Parathyroid adenoma (tissue), 2 donors: ENCODE results near the gene TNFRSF14.

Experiments used
- H2AFZ ChIP-seq: fragments of 300-600 bp; sonication (generic); one replicate; pipeline ENCODE4 v1.7.0; 2017; ENCODE audit warnings: antibody characterized with exemption, mild to moderate bottlenecking
- H3K27ac ChIP-seq: fragments of 300-600 bp; sonication (generic); one replicate; pipeline ENCODE4 v1.7.0; 2017
- H3K27me3 ChIP-seq: fragments of 300-600 bp; sonication (generic); one replicate; pipeline ENCODE4 v1.7.0; 2017; ENCODE audit warnings: low read length; ENCODE audit not compliant: control insufficient read depth, insufficient read depth
- H3K36me3 ChIP-seq: fragments of 300-600 bp; sonication (generic); one replicate; pipeline ENCODE4 v1.7.0; 2017; ENCODE audit warnings: low read length; ENCODE audit not compliant: control insufficient read depth, insufficient read depth
- H3K4me1 ChIP-seq: fragments of 300-600 bp; sonication (generic); one replicate; pipeline ENCODE4 v1.7.0; 2017; ENCODE audit warnings: control low read depth
- H3K4me2 ChIP-seq: fragments of 300-600 bp; sonication (generic); one replicate; pipeline ENCODE4 v1.7.0; 2017; ENCODE audit warnings: low read length
- H3K4me3 ChIP-seq: fragments of 300-600 bp; sonication (generic); one replicate; pipeline ENCODE4 v1.7.0; 2017; ENCODE audit warnings: low read depth, low read length
- H3K79me2 ChIP-seq: fragments of 300-600 bp; sonication (generic); one replicate; pipeline ENCODE4 v1.7.0; 2017; ENCODE audit warnings: control low read depth
- H3K9ac ChIP-seq: fragments of 300-600 bp; sonication (generic); one replicate; pipeline ENCODE4 v1.7.0; 2017; ENCODE audit warnings: mild to moderate bottlenecking
- H3K9me3 ChIP-seq: fragments of 300-600 bp; sonication (generic); one replicate; pipeline ENCODE4 v1.7.0; 2017; ENCODE audit warnings: low read length; ENCODE audit not compliant: control insufficient read depth
- TF ChIP-seq, protein P1 (sequence below): fragments of 300-600 bp; sonication (generic); IDR thresholded peaks from one replicate; pipeline ENCODE4 v1.7.0; 2017; ENCODE audit warnings: antibody characterized with exemption, mild to moderate bottlenecking
- donor health status: primary hyperparathyroidism.

The TNFRSF14 gene

DNA sequence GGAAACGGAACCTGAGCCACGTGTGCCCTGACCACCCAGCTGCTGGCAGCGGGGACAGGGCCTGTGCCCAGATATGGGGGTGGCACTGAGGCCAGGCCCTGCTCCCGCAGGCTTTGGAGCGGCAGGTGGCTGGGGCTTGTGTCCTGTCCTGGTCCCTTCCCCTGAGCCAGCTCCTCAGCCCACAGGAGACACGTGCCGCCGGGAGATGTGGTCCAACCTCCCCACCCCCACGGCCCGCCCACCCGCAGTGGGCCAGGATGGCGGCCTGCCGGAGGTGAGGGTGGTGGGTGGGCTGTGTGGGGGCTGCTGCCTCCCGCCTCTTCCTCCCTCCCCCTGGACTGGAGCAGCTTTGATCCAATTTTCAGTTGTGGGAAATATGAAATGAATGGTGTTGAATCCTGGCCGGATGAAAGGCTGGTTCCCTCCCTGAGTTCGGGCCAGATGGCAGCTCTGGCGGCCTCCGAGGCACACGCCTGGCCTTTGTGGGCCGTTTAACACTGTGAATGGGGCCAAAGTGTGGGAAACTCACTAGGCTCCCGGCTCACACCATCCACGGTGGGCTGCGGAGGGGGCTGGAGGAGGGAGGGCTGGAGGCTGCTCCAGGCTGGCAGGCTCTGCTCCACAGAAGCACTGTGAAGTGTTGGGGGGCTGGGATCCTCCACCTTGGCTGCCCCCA is 23.5 kb upstream of the TNFRSF14 start:
- H3K79me2 ChIP-seq, result no peaks in the 10 kb centered on the region
- TF ChIP-seq, protein P1, sequence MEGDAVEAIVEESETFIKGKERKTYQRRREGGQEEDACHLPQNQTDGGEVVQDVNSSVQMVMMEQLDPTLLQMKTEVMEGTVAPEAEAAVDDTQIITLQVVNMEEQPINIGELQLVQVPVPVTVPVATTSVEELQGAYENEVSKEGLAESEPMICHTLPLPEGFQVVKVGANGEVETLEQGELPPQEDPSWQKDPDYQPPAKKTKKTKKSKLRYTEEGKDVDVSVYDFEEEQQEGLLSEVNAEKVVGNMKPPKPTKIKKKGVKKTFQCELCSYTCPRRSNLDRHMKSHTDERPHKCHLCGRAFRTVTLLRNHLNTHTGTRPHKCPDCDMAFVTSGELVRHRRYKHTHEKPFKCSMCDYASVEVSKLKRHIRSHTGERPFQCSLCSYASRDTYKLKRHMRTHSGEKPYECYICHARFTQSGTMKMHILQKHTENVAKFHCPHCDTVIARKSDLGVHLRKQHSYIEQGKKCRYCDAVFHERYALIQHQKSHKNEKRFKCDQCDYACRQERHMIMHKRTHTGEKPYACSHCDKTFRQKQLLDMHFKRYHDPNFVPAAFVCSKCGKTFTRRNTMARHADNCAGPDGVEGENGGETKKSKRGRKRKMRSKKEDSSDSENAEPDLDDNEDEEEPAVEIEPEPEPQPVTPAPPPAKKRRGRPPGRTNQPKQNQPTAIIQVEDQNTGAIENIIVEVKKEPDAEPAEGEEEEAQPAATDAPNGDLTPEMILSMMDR, result no peak
- no peaks in the 10 kb centered on the region for H3K36me3 ChIP-seq
- no peaks in the 10 kb centered on the region for H3K27me3 ChIP-seq
- H3K9me3 ChIP-seq, result no peaks in the 10 kb centered on the region
- no peak overlapping the region for H2AFZ ChIP-seq
- H3K4me2 ChIP-seq, result no peak overlapping the region
- H3K9ac ChIP-seq, result no peak overlapping the region
- peaks cover 3% of the 10 kb centered on the region for H3K4me1 ChIP-seq
- no peak overlapping the region for H3K27ac ChIP-seq
- H3K4me3 ChIP-seq, result no peak overlapping the region

DNA sequence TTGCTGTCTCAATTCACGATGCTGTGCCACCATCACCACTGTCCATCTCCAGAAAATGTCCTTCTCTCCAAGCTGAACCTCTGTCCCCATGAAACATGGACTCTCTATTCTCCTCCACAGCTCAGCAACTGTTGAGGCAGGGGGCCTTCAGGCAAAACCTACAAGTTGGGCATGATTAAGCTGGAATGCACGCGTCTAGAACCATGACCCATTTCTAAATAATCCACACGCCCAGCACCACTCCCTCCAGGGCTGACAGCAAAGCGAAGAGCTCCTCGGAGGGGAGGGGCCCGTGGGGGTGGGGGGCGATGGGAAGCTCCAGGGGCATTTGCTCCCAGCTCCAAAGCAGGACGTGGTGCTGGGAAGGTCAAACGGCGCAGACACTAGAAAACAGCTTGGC is 22.8 kb upstream of the TNFRSF14 start:
- TF ChIP-seq, protein P1, result no peak
- Histone ChIP-seq H3K27me3 (no peaks in the 10 kb centered on the region), H3K4me3 (no peak overlapping the region)

DNA sequence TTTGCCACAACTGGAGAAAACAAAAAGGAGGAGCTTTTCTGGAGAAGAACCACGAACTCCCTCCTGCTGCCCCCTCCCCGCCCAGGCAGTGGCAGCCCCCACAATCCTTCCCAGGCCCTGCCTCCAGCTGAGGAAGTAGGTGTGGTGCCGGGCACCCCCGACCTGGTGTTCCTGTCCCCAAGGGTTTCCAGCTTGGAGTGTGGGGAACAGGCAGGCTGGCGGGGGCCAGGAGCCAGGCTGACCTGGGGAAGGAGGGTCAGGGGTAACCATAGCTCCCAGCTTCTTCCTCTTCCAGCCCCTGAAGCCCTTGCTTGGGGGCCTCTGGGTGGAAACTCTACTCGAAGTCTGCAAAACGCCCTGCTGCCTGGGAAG is 21.9 kb upstream of the TNFRSF14 start:
- Histone ChIP-seq H3K4me1 (no peaks in the 10 kb centered on the region), H3K36me3 (no peaks in the 10 kb centered on the region), H3K79me2 (no peaks in the 10 kb centered on the region), H3K27me3 (no peaks in the 10 kb centered on the region), H3K9ac (no peak overlapping the region), H2AFZ (no peak overlapping the region), H3K4me2 (no peak overlapping the region), H3K9me3 (no peaks in the 10 kb centered on the region), H3K4me3 (no peak overlapping the region), H3K27ac (no peak overlapping the region)
- TF ChIP-seq, protein P1, result no peak

More for the DNA sequence above, 22.8 kb upstream of the TNFRSF14 start:
- no peak overlapping the region for H3K9ac ChIP-seq
- H3K27ac ChIP-seq, result no peak overlapping the region
- no peak overlapping the region for H2AFZ ChIP-seq
- no peaks in the 10 kb centered on the region for H3K79me2 ChIP-seq
- no peak overlapping the region for H3K4me2 ChIP-seq
- peaks cover 3% of the 10 kb centered on the region for H3K4me1 ChIP-seq
- no peaks in the 10 kb centered on the region for H3K36me3 ChIP-seq
- no peaks in the 10 kb centered on the region for H3K9me3 ChIP-seq

DNA sequence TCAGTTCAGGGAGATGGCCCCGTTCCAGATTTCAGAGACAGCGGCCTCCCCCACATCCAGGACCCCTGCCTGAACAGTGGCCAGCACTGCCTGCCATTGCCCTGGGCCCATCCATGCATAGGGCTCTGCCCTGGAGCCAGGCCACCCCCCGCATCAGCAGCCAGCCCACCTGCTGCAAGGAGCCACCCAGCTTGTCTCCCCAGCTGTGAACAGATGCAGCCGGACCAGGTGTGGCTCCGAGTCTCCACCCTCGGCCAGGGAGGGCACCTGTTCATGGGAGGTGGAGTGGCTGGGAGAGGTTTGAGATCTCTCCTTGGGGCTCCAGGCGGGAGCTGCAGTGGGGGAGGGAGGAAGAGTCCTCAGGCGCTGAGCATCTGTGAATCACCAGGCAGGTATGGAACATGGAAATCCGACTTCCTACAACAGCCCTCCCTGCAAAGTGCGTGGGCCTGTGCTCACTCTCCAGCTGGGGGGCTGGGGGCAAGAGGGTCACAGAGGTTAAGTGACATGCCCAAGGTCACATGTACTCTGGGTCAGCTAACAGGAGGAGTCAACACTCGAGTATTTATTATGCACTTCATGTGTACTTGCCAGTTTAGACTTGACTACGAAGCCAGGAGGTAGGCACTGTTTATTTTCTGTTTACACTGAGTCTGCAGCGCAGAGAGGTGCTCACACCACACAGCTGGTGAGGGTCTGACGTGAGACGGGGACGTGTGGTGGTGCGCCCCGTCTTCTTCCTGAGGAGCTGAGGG is 21.3 kb upstream of the TNFRSF14 start:
- H3K79me2 ChIP-seq, result no peaks in the 10 kb centered on the region
- H2AFZ ChIP-seq, result no peak overlapping the region
- TF ChIP-seq, protein P1, result no peak
- no peaks in the 10 kb centered on the region for H3K4me1 ChIP-seq
- H3K4me3 ChIP-seq, result no peak overlapping the region
- H3K9ac ChIP-seq, result no peak overlapping the region
- no peaks in the 10 kb centered on the region for H3K27me3 ChIP-seq
- H3K9me3 ChIP-seq, result no peaks in the 10 kb centered on the region
- H3K4me2 ChIP-seq, result no peak overlapping the region
- H3K27ac ChIP-seq, result no peak overlapping the region
- no peaks in the 10 kb centered on the region for H3K36me3 ChIP-seq
